NT2/D1 (cell line): Measurements from ENCODE around the gene TAPBPL.

Experiments
- SUZ12 ChIP-seq: IDR thresholded peaks from 2 replicates; pipeline ENCODE4 v1.6.1; 2011; ENCODE audit not compliant: insufficient read length, insufficient read depth; ENCODE audit errors: extremely low read depth
- YY1 ChIP-seq: IDR thresholded peaks from 2 replicates; pipeline ENCODE4 v1.6.1; 2011; ENCODE audit not compliant: insufficient read length, insufficient read depth
- ZNF274 ChIP-seq: IDR thresholded peaks from 2 replicates; pipeline ENCODE4 v1.6.1; 2011; ENCODE audit warnings: mild to moderate bottlenecking, low read depth, low read length

- TF ChIP-seq YY1 (no peak), SUZ12 (no peak), ZNF274 (no peak)
Observed at GRCh38 chr12:6435961-6436715, 15.7 kb upstream of the TAPBPL start.
